ENCODE data around the gene ATF7. TPM values are rescaled to one million over a fixed set of nuclear protein-coding genes. Genes with fewer than 3 reads are reported as not detected.
A peak's percentile ranks its signal among the peaks of the same experiment; 100 is the strongest.

ATF7 gene
- total RNA-seq, 1 donor from 2014 or later: 62.5 TPM

DNA sequence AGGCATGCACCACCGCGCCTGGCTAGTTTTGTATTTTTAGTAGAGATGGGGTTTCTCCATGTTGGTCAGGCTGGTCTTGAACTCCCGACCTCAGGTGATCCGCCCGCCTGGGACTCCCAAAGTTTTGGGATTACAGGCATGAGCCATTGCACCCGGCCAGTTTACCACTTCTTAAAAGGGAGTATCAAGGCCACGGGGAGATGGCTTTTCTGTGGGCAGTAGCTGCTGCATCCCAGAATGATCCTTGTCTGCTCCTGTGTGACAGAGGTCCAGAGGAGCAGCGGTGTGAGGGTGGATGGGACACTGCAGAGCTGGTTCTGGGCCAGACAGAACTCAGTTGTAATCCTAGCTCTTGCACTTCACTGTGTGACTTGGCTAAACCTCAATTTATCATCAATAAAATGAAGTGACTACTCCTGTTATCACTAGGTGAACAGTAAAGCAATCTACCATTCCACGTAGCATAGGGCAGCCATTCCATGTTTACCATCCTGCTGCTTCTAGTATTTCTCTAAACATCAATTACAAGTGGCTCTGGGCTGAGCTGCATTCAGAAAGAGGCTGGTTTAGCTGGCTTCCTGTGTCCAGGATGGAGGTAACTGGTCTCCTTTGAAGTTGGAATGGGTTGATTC is 115.9 kb downstream of the ATF7 start:
- DNase-seq (ENCODE audit: low spot score) (no peak), ATAC-seq (no peak)
- intact Hi-C loops (cut with DNase I): no loop called here

DNA sequence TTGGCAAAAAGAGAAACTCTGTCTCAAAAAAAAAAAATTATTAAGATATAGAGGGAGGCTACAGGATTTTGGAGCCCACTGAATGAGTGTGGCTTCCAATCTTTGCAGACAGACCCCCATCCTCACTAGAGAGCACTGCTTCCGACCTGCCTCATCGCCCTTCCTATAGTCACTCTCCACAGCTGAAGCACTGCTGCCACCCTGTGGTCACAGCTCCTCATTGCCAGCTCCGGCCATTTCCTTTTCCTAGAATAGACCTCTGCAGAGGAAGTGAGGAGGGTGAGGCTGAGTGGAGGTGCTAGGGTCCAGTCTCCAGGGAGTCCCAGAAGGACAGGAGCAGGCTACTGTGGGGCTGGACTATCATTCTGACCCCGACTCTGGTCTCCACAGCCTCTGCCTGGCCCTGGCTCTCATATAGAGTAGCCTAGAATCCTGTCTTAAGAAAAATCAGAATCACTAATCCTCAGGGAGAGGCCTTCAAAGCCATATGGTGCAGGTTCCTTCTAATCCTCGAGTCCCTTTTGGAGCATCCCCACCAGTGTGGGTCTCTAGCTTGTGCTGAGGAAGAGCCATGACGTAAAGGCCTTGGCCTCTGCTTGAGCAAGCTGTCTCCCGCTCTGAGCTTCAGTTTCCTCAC is 117.5 kb downstream of the ATF7 start:
- intact Hi-C loops (cut with DNase I): loop anchor here (10.0 kb wide), 2 partner anchors 54 to 154 kb away; partner anchors contain the start of gene PCBP2

DNA sequence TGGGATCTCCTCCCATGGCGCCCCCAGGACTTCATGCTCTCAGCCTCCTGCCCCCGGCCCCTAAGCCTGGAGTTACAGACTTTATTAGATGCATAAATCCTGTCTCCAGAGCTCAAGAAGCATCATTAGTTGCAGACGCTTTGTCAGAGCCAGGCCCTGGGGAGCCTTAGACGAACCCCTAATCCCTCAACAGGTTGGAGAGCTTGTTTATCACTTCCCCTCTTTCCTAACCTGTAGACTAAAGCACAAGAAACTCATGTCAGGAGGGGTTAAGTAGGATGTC is 118.6 kb downstream of the ATF7 start:
- ATAC-seq (no peak), DNase-seq (ENCODE audit: low spot score) (no peak)
- intact Hi-C loops (cut with DNase I): loop anchor here (10.0 kb wide), 2 partner anchors 53 to 153 kb away; partner anchors contain the start of gene PCBP2

More for the DNA sequence above, 117.5 kb downstream of the ATF7 start:
- DNase-seq (ENCODE audit: low spot score) (peak; percentile 92), ATAC-seq (peak; percentile 80)

DNA sequence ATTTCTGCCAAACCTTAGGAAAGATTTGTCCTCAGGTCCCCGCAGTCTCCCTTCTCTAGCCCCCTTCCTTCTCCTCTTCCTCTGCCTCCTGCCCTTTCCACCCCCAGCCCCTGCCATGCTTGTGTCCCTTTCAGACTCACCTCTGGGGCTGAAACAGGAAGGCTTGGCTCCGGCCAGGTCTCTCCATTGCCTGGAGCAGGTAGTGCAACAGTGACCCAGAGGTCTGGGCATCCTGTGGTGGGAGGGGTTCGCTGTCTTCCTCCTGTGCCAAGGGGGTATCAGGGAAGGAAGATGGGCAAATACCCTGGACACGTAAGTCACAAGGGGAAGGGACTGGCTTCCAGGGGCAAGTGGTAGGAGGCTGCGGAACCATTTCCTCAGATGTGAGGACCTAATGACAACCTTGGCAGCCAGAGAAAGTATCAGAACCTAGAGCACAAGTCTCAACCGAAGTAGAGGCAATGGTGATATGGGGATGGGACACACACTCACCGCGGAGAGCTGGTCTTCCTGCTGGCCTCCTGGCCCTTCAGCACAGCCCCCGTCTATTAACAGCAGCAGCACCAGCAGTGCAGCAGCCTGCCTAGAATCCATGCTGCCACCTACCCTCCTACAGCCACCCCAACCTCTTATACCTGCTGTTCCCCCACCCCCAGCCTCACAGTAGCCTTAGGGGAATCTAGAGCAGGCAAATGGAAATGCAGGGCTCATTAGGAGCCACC is 119.1 kb downstream of the ATF7 start, which contains the start of gene NPFF:
Gene NPFF, minus strand, starts transcription at position 604 of the 722 bp plus-strand sequence. Its CDS starts 10 bp downstream, at position 594.
- ATAC-seq (no peak), DNase-seq (ENCODE audit: low spot score) (no peak)
- intact Hi-C loops (cut with DNase I): loop anchor here (10.0 kb wide), 2 partner anchors 52 to 152 kb away; partner anchors contain the start of gene PCBP2

DNA sequence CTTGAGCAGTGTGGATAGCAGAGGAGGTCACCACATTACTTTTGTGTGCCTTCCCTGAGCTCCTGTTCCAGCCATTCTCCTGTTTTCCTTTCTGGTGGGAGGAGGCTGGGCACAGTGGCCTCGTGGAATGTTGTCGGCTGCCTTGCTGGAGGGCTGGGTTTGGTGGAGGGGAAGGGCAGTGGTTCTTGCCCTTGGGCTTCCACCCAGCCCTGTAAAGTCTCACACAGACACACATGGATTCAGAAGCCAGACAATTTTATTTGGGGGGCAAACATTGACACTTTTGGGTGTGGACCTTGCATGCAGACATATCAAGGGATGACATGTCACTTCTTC is 119.8 kb downstream of the ATF7 start:
- DNase-seq (ENCODE audit: low spot score): no peak
- intact Hi-C loops (cut with DNase I): loop anchor here (10.0 kb wide), 2 partner anchors 52 to 152 kb away; partner anchors contain the start of gene PCBP2
- ATAC-seq: no peak

DNA sequence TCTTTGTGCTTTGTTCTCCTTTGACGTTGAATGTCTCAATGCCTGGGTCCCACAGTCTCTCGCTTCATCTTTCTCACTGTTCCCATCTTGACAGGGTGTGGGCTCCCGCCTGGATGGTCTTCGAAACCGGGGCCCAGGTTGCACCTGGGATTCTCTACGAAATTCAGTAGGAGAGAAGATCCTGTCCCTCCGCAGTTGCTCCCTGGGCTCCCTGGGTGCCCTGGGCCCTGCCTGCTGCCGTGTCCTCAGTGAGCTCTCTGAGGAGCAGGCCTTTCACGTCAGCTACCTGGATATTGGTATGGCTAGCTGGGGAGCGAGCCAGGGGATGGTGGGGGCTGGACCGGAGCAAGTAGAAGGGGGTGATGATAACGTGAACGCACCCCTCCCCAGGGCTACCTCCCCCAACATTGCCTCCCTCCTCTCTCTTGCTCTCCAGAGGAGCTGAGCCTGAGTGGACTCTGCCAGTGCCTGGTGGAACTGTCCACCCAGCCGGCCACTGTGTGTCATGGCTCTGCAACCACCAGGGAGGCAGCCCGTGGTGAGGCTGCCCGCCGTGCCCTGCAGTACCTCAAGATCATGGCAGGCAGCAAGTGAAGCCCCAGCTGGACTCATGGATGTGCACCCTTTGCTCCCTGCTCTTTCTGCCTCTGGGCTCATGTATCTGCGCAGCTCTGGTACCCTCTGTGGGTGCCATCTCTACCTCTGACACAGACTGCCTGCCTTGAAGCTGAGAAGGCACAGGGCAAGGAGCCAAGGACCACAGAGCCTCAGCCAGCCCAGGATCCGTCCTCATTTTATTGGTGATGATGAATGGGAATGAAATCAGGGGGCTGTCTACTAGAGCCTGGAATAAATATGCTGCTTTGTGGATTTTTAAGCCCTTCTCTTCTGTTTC is 120.4 kb downstream of the ATF7 start:
- intact Hi-C loops (cut with DNase I): loop anchor here (10.0 kb wide), 2 partner anchors 51 to 151 kb away; partner anchors contain the start of gene PCBP2
- ATAC-seq (no peak), DNase-seq (ENCODE audit: low spot score) (no peak)

- intact Hi-C loops (cut with DNase I): loop anchor here (10.0 kb wide), 2 partner anchors 50 to 150 kb away; partner anchors contain the start of gene PCBP2
- DNase-seq (ENCODE audit: low spot score) (no peak), ATAC-seq (no peak)
These were observed 121.1 kb downstream of the ATF7 start for GRCh38 chr12:53505086-53505485.

GRCh38 chr12:53504004-53504920 is 121.9 kb downstream of the ATF7 start:
- intact Hi-C loops (cut with DNase I): loop anchor here (10.0 kb wide), 2 partner anchors 49 to 149 kb away; partner anchors contain the start of gene PCBP2
- DNase-seq (ENCODE audit: low spot score) (no peak), ATAC-seq (no peak)

DNA sequence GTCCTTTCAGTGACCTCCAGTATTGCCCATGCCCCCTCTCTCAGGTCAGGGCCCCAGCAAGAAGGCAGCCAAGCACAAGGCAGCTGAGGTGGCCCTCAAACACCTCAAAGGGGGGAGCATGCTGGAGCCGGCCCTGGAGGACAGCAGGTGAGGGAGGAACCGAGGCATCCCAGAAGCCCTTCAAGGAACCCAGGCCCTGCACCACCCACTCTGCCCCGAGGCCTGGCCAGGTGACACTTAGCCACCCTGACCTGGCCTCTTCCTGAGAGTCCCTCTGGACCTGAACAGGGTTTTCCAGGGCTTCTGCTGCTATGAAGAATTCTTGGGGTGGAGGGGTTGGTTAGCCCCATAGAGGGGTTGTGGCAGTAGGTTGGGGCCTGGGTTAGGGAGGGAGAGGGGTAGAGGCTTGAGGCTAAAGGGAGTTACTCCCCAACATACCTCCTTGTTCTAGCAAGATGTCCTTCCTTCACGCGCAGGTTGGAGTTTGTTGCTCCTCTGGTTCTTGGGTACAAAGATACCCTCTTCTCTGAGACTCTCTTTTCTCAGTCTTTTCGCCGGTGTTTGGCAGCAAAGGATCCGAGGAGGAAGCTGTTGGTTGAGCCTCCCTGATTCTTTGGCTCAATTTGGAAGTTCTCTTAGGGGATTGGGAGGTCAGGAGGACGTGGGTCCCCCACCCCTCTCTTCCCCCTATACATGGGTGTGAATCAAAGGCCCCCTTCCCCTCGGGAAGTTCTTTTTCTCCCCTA is 123.0 kb downstream of the ATF7 start:
- no peak for ATAC-seq
- DNase-seq (ENCODE audit: low spot score): no peak
- intact Hi-C loops (cut with DNase I): loop anchor here (10.0 kb wide), 2 partner anchors 48 to 148 kb away; partner anchors contain the start of gene PCBP2

- ATAC-seq (no peak), DNase-seq (ENCODE audit: low spot score) (no peak)
- intact Hi-C loops (cut with DNase I): loop anchor here (10.0 kb wide), 2 partner anchors 48 to 148 kb away; partner anchors contain the start of gene PCBP2
These were observed 123.9 kb downstream of the ATF7 start for GRCh38 chr12:53502331-53502730.

- DNase-seq (ENCODE audit: low spot score) (no peak), ATAC-seq (no peak)
- intact Hi-C loops (cut with DNase I): loop anchor here (10.0 kb wide), 2 partner anchors 47 to 147 kb away; partner anchors contain the start of gene PCBP2
These were observed 124.5 kb downstream of the ATF7 start for GRCh38 chr12:53501615-53502181.

DNA sequence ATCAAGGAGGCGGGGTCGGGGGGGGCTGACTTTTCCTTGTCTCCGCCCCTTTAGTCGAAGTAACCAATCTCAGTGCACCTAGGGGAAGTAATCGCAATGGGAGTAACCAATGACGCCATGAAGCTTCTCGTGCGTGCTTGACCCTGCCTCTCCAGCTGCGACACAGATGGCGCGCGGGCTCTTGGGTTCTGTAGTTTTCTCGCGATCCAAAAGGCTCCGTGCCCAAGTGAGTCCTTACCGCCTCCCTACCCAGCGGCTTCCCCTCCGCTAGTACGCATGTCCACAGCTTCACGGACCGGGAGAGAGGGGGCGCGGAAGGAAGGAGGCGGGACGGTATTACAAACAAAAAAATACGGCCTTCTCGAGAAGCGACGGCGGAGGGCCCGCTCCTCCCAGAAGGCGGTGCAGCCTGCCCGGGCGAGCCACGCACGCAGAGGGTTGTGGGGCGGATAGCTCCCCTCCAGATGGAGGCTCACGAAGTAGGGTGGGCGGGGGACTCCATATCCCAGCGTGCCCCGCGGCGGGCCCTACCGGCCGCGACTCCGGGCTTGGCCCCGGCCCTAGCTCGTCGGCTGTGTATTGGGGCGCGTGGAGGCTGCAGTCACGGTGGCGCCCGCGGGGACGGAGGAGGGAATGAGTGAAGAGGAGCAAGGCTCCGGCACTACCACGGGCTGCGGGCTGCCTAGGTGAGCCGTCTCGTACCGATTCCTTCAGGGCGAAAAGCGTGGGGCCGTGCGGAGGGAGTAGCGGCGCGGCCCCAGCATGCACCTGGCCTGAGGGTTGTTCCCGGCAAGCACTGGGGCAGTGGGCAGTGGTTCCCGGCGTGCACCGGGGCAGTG is 125.2 kb downstream of the ATF7 start, which contains the start of gene TARBP2:
Gene TARBP2, plus strand, starts transcription at position 508 of the 839 bp plus-strand sequence. Its CDS starts 126 bp downstream, at position 634.
- peak; percentile 91 for ATAC-seq
- peak; percentile 99 for DNase-seq (ENCODE audit: low spot score)
- intact Hi-C loops (cut with DNase I): loop anchor here (10.0 kb wide), 2 partner anchors 46 to 146 kb away; partner anchors contain the start of gene PCBP2

- DNase-seq (ENCODE audit: low spot score): peak; percentile 81
- intact Hi-C loops (cut with DNase I): loop anchor here (10.0 kb wide), 2 partner anchors 45 to 145 kb away; partner anchors contain the start of gene PCBP2
- peak; percentile 56 for ATAC-seq
These were observed 125.9 kb downstream of the ATF7 start for GRCh38 chr12:53500142-53500775.

- peak; percentile 7 for ATAC-seq
These were observed 126.7 kb downstream of the ATF7 start, which contains the start of gene MAP3K12 for GRCh38 chr12:53499266-53500141. Gene MAP3K12 (minus strand): TSS chr12:53499458. CDS start chr12:53487391, 12,067 bp downstream.

More at GRCh38 chr12:53499266-53500141, 126.7 kb downstream of the ATF7 start, which contains the start of gene MAP3K12:
- peak; percentile 86 for DNase-seq (ENCODE audit: low spot score)
- intact Hi-C loops (cut with DNase I): loop anchor here (10.0 kb wide), 2 partner anchors 45 to 145 kb away; partner anchors contain the start of gene PCBP2
